ENCODE measurements around the gene CTSZ. TPM values are rescaled to one million over a fixed set of nuclear protein-coding genes. Genes with fewer than 3 reads are reported as not detected.
A peak's percentile ranks its signal among the peaks of the same experiment; 100 is the strongest.
"Not testable (repeated sequence)": the region's sequence is repeated elsewhere in the genome, so short reads cannot be mapped to it uniquely, and the experiment has no call there.

Gene CTSZ
- polyA plus RNA-seq, 1 donor: 77.6 TPM

GRCh38 chr20:59013031-59013951 lies 6.2 kb upstream of the CTSZ start:
- no peak for DNase-seq

- DNase-seq: not testable (repeated sequence)
These were observed 4.8 kb upstream of the CTSZ start for GRCh38 chr20:59011874-59012157.

- no peak for DNase-seq
These were observed 4.2 kb upstream of the CTSZ start for GRCh38 chr20:59010995-59011873.

- no peak for DNase-seq
These were observed 3.4 kb upstream of the CTSZ start for GRCh38 chr20:59010321-59010994.

GRCh38 chr20:59008715-59009336 lies 1.8 kb upstream of the CTSZ start:
- DNase-seq: no peak

GRCh38 chr20:59007665-59008511 lies 834 bp upstream of the CTSZ start:
- DNase-seq: peak; percentile 36

- no peak for DNase-seq
These were observed 739 bp downstream of the CTSZ start for GRCh38 chr20:59006167-59006863.

GRCh38 chr20:59005523-59006166 lies 1.4 kb downstream of the CTSZ start:
- DNase-seq: no peak

- DNase-seq: peak; percentile 34
These were observed 2.1 kb downstream of the CTSZ start for GRCh38 chr20:59004763-59005522.

- DNase-seq: no peak
These were observed 2.6 kb downstream of the CTSZ start for GRCh38 chr20:59004493-59004762.

- no peak for DNase-seq
These were observed 3.1 kb downstream of the CTSZ start for GRCh38 chr20:59003836-59004492.

GRCh38 chr20:59002874-59003399 lies 4.1 kb downstream of the CTSZ start:
- DNase-seq: no peak

GRCh38 chr20:59002388-59002787 lies 4.7 kb downstream of the CTSZ start:
- DNase-seq: no peak

GRCh38 chr20:59001449-59002171 lies 5.4 kb downstream of the CTSZ start:
- no peak for DNase-seq

- DNase-seq: no peak
These were observed 6.0 kb downstream of the CTSZ start for GRCh38 chr20:59001068-59001448.

GRCh38 chr20:59000326-59000725 lies 6.7 kb downstream of the CTSZ start:
- DNase-seq: no peak

GRCh38 chr20:58998656-58999055 lies 8.4 kb downstream of the CTSZ start:
- DNase-seq: no peak

- DNase-seq: no peak
These were observed 9.8 kb downstream of the CTSZ start for GRCh38 chr20:58997141-58997770.
